ENCODE data around the gene CCDC12. TPM values are rescaled to one million over a fixed set of nuclear protein-coding genes. Genes with fewer than 3 reads are reported as not detected.
"Not testable (repeated sequence)": the region's sequence is repeated elsewhere in the genome, so short reads cannot be mapped to it uniquely, and the experiment has no call there.

Gene CCDC12
- total RNA-seq, 1 donor from 2014 or later = 44.6 TPM

- DNase-seq = no peak
Observed at GRCh38 chr3:46921871-46922271, 54.7 kb downstream of the CCDC12 start.

DNA sequence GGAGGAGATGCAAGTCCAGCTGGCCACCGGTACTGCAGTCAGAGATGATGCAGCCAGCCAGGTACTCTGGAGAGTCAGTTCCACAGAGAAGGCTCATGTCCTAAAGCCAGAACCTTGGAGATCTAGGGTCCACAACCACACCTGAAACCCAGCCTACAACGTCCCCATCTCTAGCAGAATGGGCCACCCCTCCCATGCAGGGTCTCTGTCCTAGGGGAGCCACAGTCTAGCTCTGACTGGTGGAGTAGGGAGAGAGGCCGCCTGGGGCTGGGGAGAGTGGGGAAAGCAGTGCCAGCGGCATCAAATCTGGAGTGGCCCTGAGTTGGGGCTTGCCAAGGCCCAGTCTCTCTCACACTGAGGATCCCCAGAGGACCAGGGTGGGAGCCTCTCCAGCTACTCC lies 55.5 kb downstream of the CCDC12 start:
- no peak for DNase-seq

GRCh38 chr3:46918634-46919033 lies 57.9 kb downstream of the CCDC12 start:
- DNase-seq = no peak

- DNase-seq = no peak
Observed at GRCh38 chr3:46918202-46918601, 58.3 kb downstream of the CCDC12 start.

DNA sequence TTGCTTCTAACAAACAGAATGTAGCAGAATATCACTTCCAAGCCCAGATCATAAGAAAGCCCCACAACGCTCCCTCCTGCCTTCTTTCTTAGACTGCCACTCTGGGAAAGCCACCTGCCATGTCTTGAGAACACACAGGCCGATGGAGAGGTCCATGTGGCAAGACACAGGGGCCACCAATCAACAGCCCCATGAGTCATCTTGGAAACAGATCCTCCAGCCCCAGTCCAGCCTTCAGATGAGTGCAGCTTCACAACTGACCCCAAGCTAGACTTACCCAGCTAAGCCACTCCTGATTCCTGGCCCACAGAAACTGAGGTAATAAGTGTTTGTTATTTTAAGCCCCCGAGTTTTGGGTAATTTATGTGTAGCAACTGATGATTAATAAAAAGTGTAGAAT lies 59.3 kb downstream of the CCDC12 start:
- no peak for DNase-seq

GRCh38 chr3:46916799-46917198 lies 59.7 kb downstream of the CCDC12 start:
- DNase-seq = no peak

DNA sequence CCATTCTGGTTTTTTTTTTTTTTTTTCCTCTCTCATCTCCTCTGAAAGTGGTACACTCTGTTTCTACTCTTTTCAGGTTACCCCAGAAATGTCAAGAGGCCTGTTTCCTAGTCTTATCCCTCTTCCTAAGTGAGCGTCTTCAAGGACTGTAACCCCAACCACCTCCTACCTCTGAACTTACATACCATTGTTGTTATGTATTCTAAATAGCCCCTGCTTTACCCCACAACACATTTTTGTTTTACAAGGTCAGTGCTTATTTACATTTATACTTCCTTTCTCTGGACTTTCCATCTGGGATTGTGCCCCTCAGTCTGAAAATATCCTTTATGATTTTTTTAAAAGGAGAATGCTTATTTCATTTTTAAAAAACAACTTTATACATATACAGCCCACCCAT lies 60.3 kb downstream of the CCDC12 start:
- no peak for DNase-seq

DNA sequence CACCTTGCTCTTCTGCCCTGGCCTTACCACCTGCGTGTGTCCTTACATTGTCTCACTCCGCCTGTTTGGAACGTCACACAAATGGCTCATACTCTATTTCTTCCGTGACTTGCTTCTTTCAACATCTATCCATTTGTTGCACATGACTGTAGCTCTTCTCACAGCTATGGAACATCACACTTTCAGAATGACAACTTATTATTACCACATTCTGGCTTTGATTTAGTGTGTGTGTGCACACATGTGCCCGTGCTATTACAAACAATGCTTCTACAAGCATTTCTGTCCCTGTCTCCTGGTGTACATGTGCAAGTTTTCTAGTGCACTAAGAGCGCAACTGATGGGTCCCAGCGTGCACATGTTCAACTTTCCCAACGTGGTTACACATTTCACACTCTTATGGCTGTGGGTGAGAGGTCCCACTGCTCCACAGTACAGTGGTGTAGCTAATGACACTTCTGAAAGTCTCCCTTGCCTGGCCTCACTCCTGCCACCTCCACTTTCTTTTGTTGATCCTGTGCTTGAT lies 61.2 kb downstream of the CCDC12 start:
- DNase-seq = no peak

GRCh38 chr3:46914849-46915248 lies 61.7 kb downstream of the CCDC12 start:
- no peak for DNase-seq

DNA sequence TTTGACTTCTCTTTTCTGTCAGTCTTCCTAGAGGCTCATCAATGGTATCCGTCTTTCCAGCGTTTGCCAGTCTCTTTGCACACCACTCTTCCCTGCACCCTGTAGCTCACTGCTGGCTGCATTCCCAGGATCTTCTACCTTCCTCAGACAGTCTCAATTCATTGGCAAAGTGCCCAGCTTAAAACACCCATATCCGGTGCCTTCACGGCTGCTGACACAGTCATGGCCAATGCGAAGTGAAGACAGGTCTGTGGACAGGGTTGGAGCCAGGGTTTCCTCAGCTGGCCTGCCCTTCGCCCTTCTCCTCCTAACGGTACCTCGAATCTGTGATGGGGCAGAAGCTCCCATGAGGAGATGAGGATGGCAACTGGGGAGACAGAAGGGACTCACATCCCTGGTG lies 62.9 kb downstream of the CCDC12 start:
- peak; percentile 88 for DNase-seq

DNA sequence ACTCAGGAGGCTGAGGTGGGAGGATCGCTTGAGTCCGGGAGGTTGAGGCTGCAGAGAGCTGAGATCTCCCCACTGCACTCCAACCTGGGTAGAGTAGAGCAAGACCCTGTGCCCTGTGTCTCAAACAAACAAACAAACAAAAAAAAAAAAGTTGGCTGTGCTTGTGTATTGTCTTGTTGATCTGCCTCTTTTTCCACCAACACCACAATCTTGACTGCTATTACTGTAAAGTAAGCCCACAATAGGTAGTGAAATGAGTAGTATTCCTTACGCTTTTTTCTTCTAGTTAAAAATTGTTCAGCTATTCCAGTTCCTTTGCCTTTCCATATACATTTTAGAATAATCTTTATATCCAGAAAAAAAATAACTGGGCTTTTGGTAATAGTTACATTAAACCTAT lies 63.6 kb downstream of the CCDC12 start:
- DNase-seq = no peak

DNA sequence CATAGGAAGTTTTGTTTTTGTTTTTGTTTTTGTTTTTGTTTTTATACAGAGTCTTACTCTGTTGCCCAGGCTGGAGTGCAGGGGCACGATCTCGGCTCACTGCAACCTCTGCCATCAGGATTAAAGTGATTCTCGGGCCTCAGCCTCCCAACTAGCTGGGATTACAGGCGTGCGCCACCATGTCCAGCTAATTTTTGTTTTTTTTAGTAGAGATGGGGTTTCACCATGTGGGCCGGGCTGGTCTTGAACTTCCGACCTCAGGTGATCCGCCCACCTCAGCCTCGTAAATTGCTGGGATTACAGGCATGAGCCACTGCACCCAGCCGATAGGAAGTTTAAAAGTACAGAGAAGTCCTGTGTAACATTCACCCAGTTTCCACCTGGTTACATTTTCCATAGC lies 65.6 kb downstream of the CCDC12 start:
- DNase-seq = not testable (repeated sequence)

DNA sequence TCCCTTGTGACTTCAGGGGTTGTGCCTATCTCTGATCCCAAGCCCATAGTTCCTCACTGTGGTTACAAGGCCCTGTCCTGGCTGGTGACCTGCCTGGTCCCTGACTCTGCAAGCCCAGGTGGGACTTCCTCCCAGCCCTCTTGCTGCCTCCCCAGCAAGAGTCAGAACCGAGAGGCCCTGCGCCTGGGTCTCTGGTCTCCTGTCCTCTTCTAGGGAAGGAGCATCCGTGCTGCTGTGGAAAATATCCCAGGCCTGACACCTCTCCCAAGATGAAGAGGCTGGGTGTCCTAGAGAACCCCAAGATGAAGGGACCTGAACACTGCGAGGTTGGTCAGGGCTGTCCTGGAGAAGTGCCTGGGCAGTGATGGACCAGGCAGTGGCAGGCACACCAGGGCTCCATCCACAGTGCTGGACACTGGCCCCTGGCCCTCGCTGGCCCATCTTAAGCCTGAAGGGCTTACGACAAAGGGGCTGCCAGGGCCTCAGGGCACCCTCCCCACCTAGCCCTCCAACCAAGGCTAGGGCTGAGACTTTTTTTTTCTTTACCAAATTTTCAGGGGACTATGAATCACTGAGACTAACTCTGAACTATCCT lies 66.3 kb downstream of the CCDC12 start:
- no peak for DNase-seq

GRCh38 chr3:46909535-46910161 lies 66.9 kb downstream of the CCDC12 start:
- peak; percentile 88 for DNase-seq

DNA sequence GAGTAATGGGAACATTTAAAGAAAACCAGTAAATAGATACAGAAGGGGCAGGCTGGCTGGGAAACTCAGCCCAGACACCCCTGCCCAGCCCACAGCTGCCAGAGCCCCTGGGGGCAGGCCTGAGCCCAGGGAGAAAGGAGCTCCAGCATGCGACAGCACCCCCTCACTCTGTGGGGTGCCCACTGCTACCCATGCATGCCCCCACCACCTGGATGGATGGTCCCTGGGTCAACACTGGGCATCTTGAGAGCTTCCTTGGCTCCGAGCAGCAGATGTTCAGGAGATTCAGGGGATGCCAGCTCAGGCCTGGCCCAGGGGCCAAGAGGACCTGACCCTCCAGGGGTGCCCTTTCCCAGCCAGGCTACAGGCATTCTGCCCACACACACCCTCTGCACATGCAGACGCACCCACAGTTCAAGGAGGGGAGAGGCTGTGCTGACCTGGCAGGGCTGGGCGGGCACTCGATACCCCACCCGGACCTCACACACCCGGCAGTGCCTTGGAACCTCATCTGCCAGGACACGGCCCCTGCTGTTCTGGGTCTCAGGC lies 67.5 kb downstream of the CCDC12 start:
- no peak for DNase-seq

GRCh38 chr3:46908294-46908985 lies 68.1 kb downstream of the CCDC12 start:
- DNase-seq = peak; percentile 72

GRCh38 chr3:46907960-46908293 lies 68.6 kb downstream of the CCDC12 start:
- no peak for DNase-seq

GRCh38 chr3:46907271-46907670 lies 69.3 kb downstream of the CCDC12 start:
- no peak for DNase-seq

DNA sequence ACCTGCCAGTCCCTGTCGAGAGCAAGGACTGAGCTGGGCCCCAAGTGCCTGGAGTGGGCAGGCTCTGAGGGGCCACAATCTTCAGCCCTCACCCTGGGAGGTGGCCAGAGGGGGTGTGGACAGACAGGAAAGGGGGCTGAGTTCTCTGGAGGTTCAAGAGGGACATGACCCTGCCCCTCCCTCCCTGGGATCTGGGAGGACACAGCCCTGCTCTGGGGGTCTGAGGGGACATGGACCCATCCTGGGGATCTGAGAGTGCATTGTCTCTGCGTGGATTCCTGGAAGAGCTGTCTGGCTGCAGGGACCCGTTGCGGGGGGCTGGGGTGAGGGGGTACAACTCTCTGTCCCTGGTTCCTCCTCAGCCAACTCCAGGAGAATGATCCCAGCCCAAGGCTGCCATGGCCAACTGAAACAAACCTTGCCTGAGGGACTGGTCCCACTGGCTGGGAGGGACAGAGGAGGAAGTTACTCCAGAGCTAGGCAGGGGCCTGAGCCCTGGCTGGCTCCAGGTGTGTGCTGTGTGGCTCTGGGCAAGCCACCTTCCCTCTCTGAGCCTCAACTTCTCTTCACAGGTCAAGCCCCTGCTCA lies 70.0 kb downstream of the CCDC12 start:
- DNase-seq = no peak

DNA sequence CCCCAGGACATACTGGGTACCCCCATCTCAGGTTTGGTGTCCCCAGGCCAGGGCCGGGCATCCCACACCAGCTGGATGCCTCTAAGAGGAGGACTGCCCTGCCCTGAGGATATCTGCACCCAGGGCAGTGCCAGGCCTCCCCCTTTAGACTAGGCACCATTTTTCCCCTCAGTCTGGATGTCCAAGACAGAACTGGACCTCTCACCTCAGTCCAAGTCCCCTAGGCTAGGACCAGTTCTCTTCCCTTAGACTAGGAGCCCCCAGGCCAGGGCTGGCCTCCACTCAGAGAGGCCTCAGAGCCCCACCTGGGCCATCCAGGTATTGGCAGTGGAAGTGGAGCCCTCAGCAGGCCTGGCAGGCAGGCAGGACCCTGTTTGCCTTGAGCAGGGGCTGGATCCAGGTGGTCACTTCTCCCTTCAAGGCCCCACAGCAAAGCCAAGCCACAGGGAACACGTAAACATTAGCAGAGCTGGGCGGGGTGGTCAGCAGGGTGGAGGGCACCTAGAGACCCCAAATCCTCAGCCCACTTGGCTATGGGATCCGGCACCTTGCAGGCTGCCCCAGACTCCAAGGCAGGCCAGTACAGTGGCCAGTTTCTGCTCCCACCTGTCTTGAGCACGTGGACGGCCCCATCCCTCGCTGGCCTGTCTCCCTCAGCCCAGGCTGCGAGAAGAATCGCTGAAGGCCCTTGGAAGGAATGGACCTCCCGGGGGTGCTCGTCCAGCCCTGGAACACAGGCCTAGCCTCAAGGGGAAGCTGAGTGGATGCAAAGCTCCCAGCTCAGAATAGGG lies 70.7 kb downstream of the CCDC12 start:
- no peak for DNase-seq

DNA sequence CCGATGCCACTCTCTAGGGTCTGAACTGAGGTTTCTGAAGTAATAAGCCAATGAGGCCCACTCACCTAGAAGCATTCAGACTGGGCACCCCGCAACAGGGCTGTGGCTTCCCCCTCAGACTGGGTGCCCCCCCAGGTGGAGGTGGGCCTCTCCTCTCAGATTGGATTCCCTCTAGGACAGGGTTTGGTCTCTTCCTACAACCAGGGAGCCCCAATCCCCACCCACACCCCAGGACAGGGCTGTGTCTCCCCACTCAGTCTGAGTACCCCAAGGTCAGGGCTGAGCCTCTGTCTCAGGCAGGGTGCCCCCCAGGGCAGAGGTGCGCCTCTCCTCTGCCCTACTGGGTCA lies 71.4 kb downstream of the CCDC12 start:
- no peak for DNase-seq

DNA sequence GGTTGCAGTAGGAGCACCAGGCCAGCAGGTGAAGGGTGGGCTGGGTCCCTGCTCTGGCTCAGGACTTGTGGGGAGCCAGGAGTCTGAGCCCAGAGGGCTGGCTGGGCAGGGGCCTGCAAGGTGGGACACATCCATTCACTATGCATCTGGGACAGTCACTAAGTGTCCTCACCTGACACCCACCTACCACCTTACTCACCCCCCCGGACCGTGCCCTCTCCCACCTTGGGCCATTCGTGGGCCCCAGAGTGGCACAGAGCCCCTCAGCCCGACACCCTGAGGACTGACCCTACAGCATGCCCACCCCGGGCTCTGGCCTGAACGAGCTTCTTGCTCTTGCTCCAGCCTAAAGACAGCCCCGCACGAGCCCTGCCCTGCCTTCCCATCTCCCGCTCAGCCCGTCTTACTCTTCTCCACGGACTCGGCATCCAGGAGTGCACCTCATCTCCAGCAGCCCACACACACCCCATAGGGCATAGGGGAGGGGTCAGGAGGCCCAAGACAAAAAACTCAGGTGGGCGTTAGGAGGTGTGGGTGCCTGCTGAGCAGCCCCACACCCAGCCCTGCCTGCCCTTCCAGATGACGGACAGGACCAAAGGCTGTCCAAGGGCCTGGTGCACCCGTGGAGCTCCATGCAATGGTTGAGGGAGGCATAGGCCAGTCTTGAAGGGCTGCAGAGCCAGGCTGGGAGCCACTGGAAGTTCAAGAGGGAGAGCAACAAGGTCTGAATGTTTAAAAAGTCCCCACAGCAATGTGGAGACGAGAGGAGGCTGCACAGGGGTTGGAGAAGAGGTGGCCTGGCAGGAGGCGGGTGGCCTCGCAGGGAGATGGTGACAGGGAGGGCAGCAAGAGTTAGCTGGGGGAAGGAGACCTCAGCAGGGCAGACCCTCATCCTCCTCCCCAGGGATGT lies 72.0 kb downstream of the CCDC12 start:
- no peak for DNase-seq

All from dermis blood vessel endothelial cell (primary cell).